Loucy (cell line): ENCODE results near the gene MYADM.

ENCODE experiments used
- H2AFZ ChIP-seq: fragments of 200-600 bp; sonication (generic); 2 replicates; pipeline ENCODE4 v1.6.0; 2016; ENCODE audit warnings: antibody characterized with exemption, mild to moderate bottlenecking, low read length, moderate library complexity
- H3F3A ChIP-seq: fragments of 200-600 bp; 2 replicates; pipeline ENCODE4 v1.6.0; 2016; ENCODE audit warnings: antibody characterized with exemption, low read depth, mild to moderate bottlenecking
- H3K27me3 ChIP-seq: fragments of 200-600 bp; sonication (generic); 2 replicates; pipeline ENCODE4 v1.6.1; 2014; ENCODE audit warnings: low read length, mild to moderate bottlenecking; ENCODE audit not compliant: insufficient read depth, poor library complexity, severe bottlenecking
- H3K36me3 ChIP-seq: fragments of 200-600 bp; sonication (generic); 2 replicates; pipeline ENCODE4 v1.6.1; 2016; ENCODE audit warnings: low read length; ENCODE audit not compliant: insufficient read depth
- H3K4me1 ChIP-seq: fragments of 200-600 bp; sonication (generic); 2 replicates; pipeline ENCODE4 v1.5.1; 2014; ENCODE audit warnings: low read length, mild to moderate bottlenecking; ENCODE audit not compliant: insufficient read depth, poor library complexity, severe bottlenecking
- H3K4me2 ChIP-seq: fragments of 200-600 bp; sonication (generic); 2 replicates; pipeline ENCODE4 v1.6.0; 2014; ENCODE audit warnings: antibody characterized with exemption, low read length, low read depth, mild to moderate bottlenecking; ENCODE audit not compliant: poor library complexity, severe bottlenecking
- H3K4me3 ChIP-seq: fragments of 200-600 bp; sonication (generic); 2 replicates; pipeline ENCODE4 v1.5.1; 2014; ENCODE audit warnings: low read length, mild to moderate bottlenecking, mixed read lengths; ENCODE audit not compliant: poor library complexity, severe bottlenecking
- H3K79me2 ChIP-seq: fragments of 200-600 bp; sonication (generic); 2 replicates; pipeline ENCODE4 v1.6.1; 2014; ENCODE audit warnings: low read length; ENCODE audit not compliant: insufficient read depth
- H3K9ac ChIP-seq: fragments of 200-600 bp; sonication (generic); 2 replicates; pipeline ENCODE4 v1.6.0; 2014; ENCODE audit warnings: mild to moderate bottlenecking, low read depth, low read length, moderate library complexity; ENCODE audit not compliant: poor library complexity, severe bottlenecking
- H3K9me2 ChIP-seq: fragments of 200-600 bp; sonication (generic); replicated peaks from 2 replicates; pipeline ENCODE4 v1.6.1; 2016; ENCODE audit warnings: low read depth, low read length, mixed read lengths
- H3K9me3 ChIP-seq: fragments of 200-600 bp; sonication (generic); 2 replicates; pipeline ENCODE4 v1.6.1; 2014; ENCODE audit warnings: mild to moderate bottlenecking, antibody characterized with exemption, low read length, low read depth; ENCODE audit not compliant: insufficient read depth
- H4K20me1 ChIP-seq: fragments of 200-600 bp; sonication (generic); 2 replicates; pipeline ENCODE4 v1.6.0; 2014; ENCODE audit warnings: antibody characterized with exemption, low read length, mild to moderate bottlenecking; ENCODE audit not compliant: insufficient read depth, poor library complexity, severe bottlenecking
- EZH2phosphoT487 ChIP-seq: fragments of 200-600 bp; IDR thresholded peaks from 2 replicates; pipeline ENCODE4 v1.6.1; 2018; ENCODE audit warnings: antibody characterized with exemption, mild to moderate bottlenecking, moderate library complexity, borderline replicate concordance
- TF ChIP-seq, protein P1 (sequence below): fragments of 200-600 bp; sonication (generic); conservative IDR thresholded peaks from 2 replicates; pipeline ENCODE4 v1.5.1; 2014; ENCODE audit warnings: mild to moderate bottlenecking, antibody characterized with exemption, low read length

The MYADM gene

DNA sequence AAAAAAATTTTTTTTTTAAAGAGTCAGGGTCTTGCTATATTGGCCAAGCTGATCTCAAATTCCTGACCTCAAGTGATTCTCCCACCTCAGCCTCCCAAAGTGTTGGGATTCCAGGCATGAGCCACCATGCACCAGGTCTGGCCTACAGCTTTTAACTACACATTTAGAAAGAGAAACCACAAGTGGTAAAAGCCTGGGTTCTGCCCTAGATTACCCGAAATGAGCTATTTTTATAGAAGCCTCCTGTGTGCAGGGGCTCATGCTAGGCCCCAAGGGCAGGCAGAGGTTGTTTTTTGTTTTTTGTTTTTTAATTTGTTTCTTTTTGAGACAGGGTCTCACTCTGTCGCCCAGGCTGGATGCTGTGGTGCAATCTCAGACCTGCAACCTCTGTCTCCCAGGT, 14.0 kb upstream of the MYADM start:
- Histone ChIP-seq H3K4me3 (no peak overlapping the region), H3K4me2 (no peak overlapping the region), H3K9me3 (no peaks in the 10 kb centered on the region), H3K79me2 (no peaks in the 10 kb centered on the region), H3F3A (no peaks in the 10 kb centered on the region), H3K36me3 (no peaks in the 10 kb centered on the region), H3K4me1 (no peaks in the 10 kb centered on the region), H3K9ac (no peak overlapping the region), H3K27me3 (no peaks in the 10 kb centered on the region), H3K9me2 (no peaks in the 10 kb centered on the region), H4K20me1 (no peaks in the 10 kb centered on the region), H2AFZ (no peak overlapping the region)
- TF ChIP-seq, protein P1, sequence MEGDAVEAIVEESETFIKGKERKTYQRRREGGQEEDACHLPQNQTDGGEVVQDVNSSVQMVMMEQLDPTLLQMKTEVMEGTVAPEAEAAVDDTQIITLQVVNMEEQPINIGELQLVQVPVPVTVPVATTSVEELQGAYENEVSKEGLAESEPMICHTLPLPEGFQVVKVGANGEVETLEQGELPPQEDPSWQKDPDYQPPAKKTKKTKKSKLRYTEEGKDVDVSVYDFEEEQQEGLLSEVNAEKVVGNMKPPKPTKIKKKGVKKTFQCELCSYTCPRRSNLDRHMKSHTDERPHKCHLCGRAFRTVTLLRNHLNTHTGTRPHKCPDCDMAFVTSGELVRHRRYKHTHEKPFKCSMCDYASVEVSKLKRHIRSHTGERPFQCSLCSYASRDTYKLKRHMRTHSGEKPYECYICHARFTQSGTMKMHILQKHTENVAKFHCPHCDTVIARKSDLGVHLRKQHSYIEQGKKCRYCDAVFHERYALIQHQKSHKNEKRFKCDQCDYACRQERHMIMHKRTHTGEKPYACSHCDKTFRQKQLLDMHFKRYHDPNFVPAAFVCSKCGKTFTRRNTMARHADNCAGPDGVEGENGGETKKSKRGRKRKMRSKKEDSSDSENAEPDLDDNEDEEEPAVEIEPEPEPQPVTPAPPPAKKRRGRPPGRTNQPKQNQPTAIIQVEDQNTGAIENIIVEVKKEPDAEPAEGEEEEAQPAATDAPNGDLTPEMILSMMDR = no peak
- TF ChIP-seq EZH2phosphoT487 = no peak

DNA sequence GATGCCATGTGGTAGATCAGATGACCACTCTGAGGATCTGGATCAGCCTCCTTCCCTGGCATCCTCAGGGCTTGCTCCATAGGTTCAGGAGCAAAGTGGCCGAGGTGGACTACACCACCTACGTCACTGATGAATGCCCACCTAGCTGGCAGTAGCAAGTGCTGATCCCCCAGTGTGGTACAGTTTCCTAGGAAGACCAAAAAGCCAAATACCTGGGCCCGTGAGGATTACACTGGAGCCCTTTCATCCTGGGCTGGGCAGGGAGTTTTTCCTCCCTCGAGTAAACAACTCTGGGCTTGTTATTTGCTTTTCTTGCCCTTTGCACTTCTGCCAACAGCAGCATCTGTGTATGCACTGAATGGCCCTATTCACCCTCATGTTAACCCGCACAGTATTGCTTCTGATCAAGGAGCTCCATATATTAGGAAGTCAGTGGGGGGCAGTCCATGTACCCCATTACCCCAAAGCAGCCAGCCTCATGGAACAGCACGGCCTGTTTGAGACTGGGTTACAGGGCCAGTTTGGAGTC, 3.3 kb upstream of the MYADM start:
- H2AFZ ChIP-seq = no peak overlapping the region
- no peaks in the 10 kb centered on the region for H3K9me3 ChIP-seq
- H3K9ac ChIP-seq = no peak overlapping the region
- H3K4me1 ChIP-seq = peaks cover 28% of the 10 kb centered on the region
- H3K36me3 ChIP-seq = no peaks in the 10 kb centered on the region
- no peaks in the 10 kb centered on the region for H3K27me3 ChIP-seq
- no peaks in the 10 kb centered on the region for H3K9me2 ChIP-seq
- no peaks in the 10 kb centered on the region for H3F3A ChIP-seq
- no peak for TF ChIP-seq EZH2phosphoT487
- TF ChIP-seq, protein P1 = no peak
- H3K4me3 ChIP-seq = no peak overlapping the region
- no peak overlapping the region for H3K4me2 ChIP-seq
- H3K79me2 ChIP-seq = peaks cover 20% of the 10 kb centered on the region; the same call in 1 of the 2 replicates
- H4K20me1 ChIP-seq = peaks cover 20% of the 10 kb centered on the region

DNA sequence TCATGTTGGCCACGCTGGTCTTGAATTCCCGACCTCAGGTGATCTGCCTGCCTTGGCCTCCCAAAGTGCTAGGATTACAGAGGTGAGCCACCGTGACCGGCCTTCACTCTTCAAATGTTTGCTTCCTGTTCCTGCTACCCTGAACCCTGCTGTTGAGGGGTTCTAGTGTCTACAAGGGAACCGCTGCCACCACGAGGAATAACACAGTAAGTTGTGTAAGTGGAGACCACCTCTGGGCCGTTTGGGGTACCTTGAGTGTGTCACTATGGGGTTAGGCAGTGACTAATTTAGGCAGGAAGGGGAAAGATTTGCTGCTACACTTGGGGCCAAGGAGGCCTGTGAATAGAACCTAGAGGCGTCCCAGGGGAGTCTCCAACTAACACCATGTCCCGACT, 2.2 kb upstream of the MYADM start:
- Histone ChIP-seq H3K4me2 (peak overlapping the region; percentile 90), H3K4me1 (peaks cover 28% of the 10 kb centered on the region), H3K9me2 (no peaks in the 10 kb centered on the region), H3F3A (no peaks in the 10 kb centered on the region), H3K27me3 (peaks cover 3% of the 10 kb centered on the region), H4K20me1 (peaks cover 23% of the 10 kb centered on the region), H3K36me3 (no peaks in the 10 kb centered on the region), H3K9me3 (no peaks in the 10 kb centered on the region), H3K79me2 (peaks cover 30% of the 10 kb centered on the region), H3K9ac (peak overlapping the region; percentile 66), H2AFZ (peak overlapping the region; percentile 81; the same call in 1 of the 2 replicates), H3K4me3 (peak overlapping the region; percentile 77)
- TF ChIP-seq, protein P1 = no peak
- TF ChIP-seq EZH2phosphoT487 = no peak
